Measurements from ENCODE around the gene CRYBB3.

DNA sequence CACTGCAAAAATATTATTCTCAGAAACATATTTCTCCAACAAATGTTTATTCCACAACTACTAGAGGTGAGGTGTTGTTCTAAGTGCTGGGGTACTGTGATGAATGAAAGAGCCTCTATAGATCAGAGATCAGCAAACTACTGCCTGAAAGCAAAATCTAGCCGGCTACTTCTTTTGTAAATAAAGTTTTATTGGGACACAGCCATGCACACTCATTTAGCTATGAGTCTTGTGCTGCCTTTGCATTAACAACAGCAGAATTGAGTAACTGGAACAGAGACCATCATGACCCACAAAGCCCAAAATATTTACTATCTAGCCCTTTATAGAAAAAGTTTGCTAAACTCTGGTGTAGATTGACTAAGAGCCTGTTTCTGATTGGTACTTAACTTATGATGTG is 37.1 kb upstream of the CRYBB3 start:
- TF ChIP-seq, protein P1, sequence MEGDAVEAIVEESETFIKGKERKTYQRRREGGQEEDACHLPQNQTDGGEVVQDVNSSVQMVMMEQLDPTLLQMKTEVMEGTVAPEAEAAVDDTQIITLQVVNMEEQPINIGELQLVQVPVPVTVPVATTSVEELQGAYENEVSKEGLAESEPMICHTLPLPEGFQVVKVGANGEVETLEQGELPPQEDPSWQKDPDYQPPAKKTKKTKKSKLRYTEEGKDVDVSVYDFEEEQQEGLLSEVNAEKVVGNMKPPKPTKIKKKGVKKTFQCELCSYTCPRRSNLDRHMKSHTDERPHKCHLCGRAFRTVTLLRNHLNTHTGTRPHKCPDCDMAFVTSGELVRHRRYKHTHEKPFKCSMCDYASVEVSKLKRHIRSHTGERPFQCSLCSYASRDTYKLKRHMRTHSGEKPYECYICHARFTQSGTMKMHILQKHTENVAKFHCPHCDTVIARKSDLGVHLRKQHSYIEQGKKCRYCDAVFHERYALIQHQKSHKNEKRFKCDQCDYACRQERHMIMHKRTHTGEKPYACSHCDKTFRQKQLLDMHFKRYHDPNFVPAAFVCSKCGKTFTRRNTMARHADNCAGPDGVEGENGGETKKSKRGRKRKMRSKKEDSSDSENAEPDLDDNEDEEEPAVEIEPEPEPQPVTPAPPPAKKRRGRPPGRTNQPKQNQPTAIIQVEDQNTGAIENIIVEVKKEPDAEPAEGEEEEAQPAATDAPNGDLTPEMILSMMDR (IDR thresholded peaks at IDR 0.05): no peak
- no peak for TF ChIP-seq POLR2A (IDR thresholded peaks at IDR 0.05)

Data from lower leg skin (tissue), 3 donors.